Testis (tissue), 2 donors: Measurements from ENCODE around the gene RNU6-9.

Experiments used
- POLR2A ChIP-seq: fragments of 450-650 bp; IDR thresholded peaks from one replicate; pipeline ENCODE4 v1.6.1; 2017; ENCODE audit warnings: antibody characterized with exemption, mild to moderate bottlenecking, moderate library complexity
- TF ChIP-seq, protein P1 (sequence below), 3 experiments: fragments of 450-650 bp in 2 of 3; fragments of 200-600 bp in 1 of 3; sonication (generic) in 1 of 3; IDR thresholded peaks; one replicate each; pipeline ENCODE4 v1.5.1; 2016 to 2019; ENCODE audit warnings: antibody characterized with exemption in 3 of 3, mild to moderate bottlenecking in 2 of 3, moderate library complexity in 1 of 3

DNA sequence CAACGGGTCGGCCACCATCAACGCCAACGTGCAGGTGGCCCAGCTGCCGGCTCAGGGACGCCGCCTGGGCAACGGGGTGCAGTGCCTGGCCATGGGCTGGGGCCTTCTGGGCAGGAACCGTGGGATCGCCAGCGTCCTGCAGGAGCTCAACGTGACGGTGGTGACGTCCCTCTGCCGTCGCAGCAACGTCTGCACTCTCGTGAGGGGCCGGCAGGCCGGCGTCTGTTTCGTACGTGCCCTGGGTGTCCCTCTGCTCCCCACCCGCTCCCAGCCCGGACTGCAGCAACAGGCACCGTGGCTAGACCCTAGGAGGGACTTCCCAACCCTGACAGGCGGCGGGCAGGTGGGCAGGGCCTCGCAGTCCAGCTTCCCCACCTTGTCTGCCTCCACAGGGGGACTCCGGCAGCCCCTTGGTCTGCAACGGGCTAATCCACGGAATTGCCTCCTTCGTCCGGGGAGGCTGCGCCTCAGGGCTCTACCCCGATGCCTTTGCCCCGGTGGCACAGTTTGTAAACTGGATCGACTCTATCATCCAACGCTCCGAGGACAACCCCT is 37.6 kb upstream of the RNU6-9 start:
- TF ChIP-seq, protein P1, sequence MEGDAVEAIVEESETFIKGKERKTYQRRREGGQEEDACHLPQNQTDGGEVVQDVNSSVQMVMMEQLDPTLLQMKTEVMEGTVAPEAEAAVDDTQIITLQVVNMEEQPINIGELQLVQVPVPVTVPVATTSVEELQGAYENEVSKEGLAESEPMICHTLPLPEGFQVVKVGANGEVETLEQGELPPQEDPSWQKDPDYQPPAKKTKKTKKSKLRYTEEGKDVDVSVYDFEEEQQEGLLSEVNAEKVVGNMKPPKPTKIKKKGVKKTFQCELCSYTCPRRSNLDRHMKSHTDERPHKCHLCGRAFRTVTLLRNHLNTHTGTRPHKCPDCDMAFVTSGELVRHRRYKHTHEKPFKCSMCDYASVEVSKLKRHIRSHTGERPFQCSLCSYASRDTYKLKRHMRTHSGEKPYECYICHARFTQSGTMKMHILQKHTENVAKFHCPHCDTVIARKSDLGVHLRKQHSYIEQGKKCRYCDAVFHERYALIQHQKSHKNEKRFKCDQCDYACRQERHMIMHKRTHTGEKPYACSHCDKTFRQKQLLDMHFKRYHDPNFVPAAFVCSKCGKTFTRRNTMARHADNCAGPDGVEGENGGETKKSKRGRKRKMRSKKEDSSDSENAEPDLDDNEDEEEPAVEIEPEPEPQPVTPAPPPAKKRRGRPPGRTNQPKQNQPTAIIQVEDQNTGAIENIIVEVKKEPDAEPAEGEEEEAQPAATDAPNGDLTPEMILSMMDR (IDR thresholded peaks at IDR 0.05) = no peak
- no peak for TF ChIP-seq POLR2A
